ENCODE measurements around the gene SYNE1. TPM values are rescaled to one million over a fixed set of nuclear protein-coding genes. Genes with fewer than 3 reads are reported as not detected.

The SYNE1 gene
- total RNA-seq, 1 experiment from 2014 or later = 23.0 TPM

- intact Hi-C loops (cut with micrococcal nuclease; ENCODE audit: unreplicated experiment) = no loop called here
- H3K4me1 ChIP-seq = no peaks in the 10 kb centered on the region
- H3K4me3 ChIP-seq (ENCODE audit: low read depth, low read length) = no peak overlapping the region
- no TSS peak for BruUV-seq (replicated peaks)
- Mint-ChIP-seq H3K27ac (ENCODE audit: unreplicated experiment) (no peak overlapping the region), H3K36me3 (ENCODE audit: insufficient read depth, unreplicated experiment) (no peaks in the 10 kb centered on the region), H3K4me1 (ENCODE audit: low read depth, unreplicated experiment) (no peaks in the 10 kb centered on the region), H3K27me3 (ENCODE audit: insufficient read depth, unreplicated experiment) (no peaks in the 10 kb centered on the region), H3K4me3 (ENCODE audit: unreplicated experiment) (no peak overlapping the region), H3K9me3 (ENCODE audit: unreplicated experiment) (no peaks in the 10 kb centered on the region)
- ChIA-PET POLR2A (no interaction called here), CTCF (no interaction called here)
- no peaks in the 10 kb centered on the region for H3K27me3 ChIP-seq (replicated peaks; ENCODE audit: control insufficient read depth, insufficient read depth, low read length)
- DNase-seq = no peak
- H3K36me3 ChIP-seq (ENCODE audit: control insufficient read depth, insufficient read depth, low read length) = no peaks in the 10 kb centered on the region
- H3K9me3 ChIP-seq = no peaks in the 10 kb centered on the region
- no peak for TF ChIP-seq CTCF (IDR thresholded peaks at IDR 0.05; ENCODE audit: insufficient read depth in 1 of 2, low read depth in 1 of 2, low read length in 1 of 2, severe bottlenecking in 1 of 2, unreplicated experiment in 1 of 2)
Observed at GRCh38 chr6:152398316-152398715, 238.8 kb downstream of the SYNE1 start.

DNA sequence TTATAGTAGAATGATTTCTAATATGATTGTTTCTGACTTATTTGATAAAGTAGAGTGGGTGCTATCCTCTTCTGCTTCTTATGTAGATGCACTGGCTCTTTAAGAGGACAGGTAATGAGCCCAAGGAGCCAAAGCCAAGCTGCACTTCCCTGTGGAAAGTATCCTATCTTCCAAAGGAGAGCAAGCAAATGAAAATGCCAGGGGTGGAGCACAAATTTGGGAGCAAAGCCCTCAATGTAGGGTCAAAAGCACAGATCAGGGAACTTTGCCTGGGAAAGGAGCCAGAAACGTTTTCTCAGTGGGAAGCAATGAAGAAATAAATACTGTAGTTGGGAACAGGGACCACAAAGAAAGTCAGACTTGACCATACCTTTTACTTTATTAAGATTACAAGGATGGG, 242.9 kb downstream of the SYNE1 start:
- Mint-ChIP-seq H3K27ac (ENCODE audit: unreplicated experiment) (no peak overlapping the region), H3K27me3 (ENCODE audit: insufficient read depth, unreplicated experiment) (peaks cover 7% of the 10 kb centered on the region), H3K4me1 (ENCODE audit: low read depth, unreplicated experiment) (no peaks in the 10 kb centered on the region), H3K9me3 (ENCODE audit: unreplicated experiment) (no peaks in the 10 kb centered on the region), H3K4me3 (ENCODE audit: unreplicated experiment) (no peak overlapping the region), H3K36me3 (ENCODE audit: insufficient read depth, unreplicated experiment) (no peaks in the 10 kb centered on the region)
- ChIA-PET POLR2A (no interaction called here), CTCF (no interaction called here)
- no peaks in the 10 kb centered on the region for H3K9me3 ChIP-seq
- H3K4me1 ChIP-seq = no peaks in the 10 kb centered on the region
- no peak overlapping the region for H3K4me3 ChIP-seq (ENCODE audit: low read depth, low read length)
- H3K36me3 ChIP-seq (ENCODE audit: control insufficient read depth, insufficient read depth, low read length) = no peaks in the 10 kb centered on the region
- intact Hi-C loops (cut with micrococcal nuclease; ENCODE audit: unreplicated experiment) = no loop called here
- no peaks in the 10 kb centered on the region for H3K27me3 ChIP-seq (replicated peaks; ENCODE audit: control insufficient read depth, insufficient read depth, low read length)
- no TSS peak for BruUV-seq (replicated peaks)
- DNase-seq = no peak
- TF ChIP-seq CTCF (IDR thresholded peaks at IDR 0.05; ENCODE audit: insufficient read depth in 1 of 2, low read depth in 1 of 2, low read length in 1 of 2, severe bottlenecking in 1 of 2, unreplicated experiment in 1 of 2) = no peak

DNA sequence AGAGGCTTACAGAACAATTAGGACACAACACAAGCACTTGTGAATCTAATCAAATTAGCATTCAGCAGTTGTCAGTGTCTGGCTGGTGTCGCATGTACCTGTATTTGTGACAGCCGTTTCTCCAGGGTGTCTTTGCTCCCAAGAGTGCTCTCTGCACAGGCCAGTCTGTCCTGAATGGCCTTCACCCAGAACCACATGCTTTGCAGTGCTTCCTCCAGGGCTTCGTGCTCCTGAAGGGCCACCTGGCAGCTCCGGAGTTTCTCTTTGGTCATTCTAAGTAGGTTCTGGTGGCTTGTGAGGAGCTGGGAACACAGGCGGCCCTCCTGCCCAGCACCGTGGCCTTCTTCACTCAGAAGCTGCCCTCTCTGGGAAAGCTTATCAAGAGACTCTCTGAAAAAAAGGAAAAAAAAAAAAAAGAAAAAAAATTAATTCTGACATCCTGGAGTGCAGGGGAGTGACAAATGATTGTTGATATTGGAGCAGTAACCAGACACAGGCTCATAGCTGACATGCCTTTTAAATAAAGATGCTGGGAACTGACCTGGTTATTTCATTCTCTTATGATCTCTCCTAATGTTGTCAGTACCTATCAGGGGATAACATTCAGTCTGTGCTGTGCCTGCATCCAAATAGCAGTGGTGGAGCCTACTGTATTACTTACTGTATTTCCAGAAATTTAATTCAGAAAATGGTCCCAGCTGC, 245.8 kb downstream of the SYNE1 start:
- intact Hi-C loops (cut with micrococcal nuclease; ENCODE audit: unreplicated experiment) = no loop called here
- Histone ChIP-seq H3K36me3 (ENCODE audit: control insufficient read depth, insufficient read depth, low read length) (no peaks in the 10 kb centered on the region), H3K27me3 (replicated peaks; ENCODE audit: control insufficient read depth, insufficient read depth, low read length) (no peaks in the 10 kb centered on the region), H3K4me3 (ENCODE audit: low read depth, low read length) (no peak overlapping the region), H3K9me3 (no peaks in the 10 kb centered on the region), H3K4me1 (no peaks in the 10 kb centered on the region)
- no peaks in the 10 kb centered on the region for H3K9me3 Mint-ChIP-seq (ENCODE audit: unreplicated experiment)
- ChIA-PET CTCF (no interaction called here), POLR2A (no interaction called here)
- H3K4me1 Mint-ChIP-seq (ENCODE audit: low read depth, unreplicated experiment) = no peaks in the 10 kb centered on the region
- no peak for DNase-seq
- no peak for TF ChIP-seq CTCF (IDR thresholded peaks at IDR 0.05; ENCODE audit: insufficient read depth in 1 of 2, low read depth in 1 of 2, low read length in 1 of 2, severe bottlenecking in 1 of 2, unreplicated experiment in 1 of 2)
- no peaks in the 10 kb centered on the region for H3K36me3 Mint-ChIP-seq (ENCODE audit: insufficient read depth, unreplicated experiment)
- no peak overlapping the region for H3K4me3 Mint-ChIP-seq (ENCODE audit: unreplicated experiment)
- no peak overlapping the region for H3K27ac Mint-ChIP-seq (ENCODE audit: unreplicated experiment)
- BruUV-seq (replicated peaks) = no TSS peak
- peaks cover 9% of the 10 kb centered on the region for H3K27me3 Mint-ChIP-seq (ENCODE audit: insufficient read depth, unreplicated experiment)

Measured in Caco-2 (cell line).